DND-41 (cell line): Measurements from ENCODE around the gene ADH4.
"Not testable (repeated sequence)": the region's sequence is repeated elsewhere in the genome, so short reads cannot be mapped to it uniquely, and the experiment has no call there.

ENCODE experiments used
- ATAC-seq: fragments of 200-7000 bp; cut with Tn5 transposase; 3 replicates; pipeline ENCODE4 v1.9.1; 2021; ENCODE audit warnings: low read depth; ENCODE audit not compliant: insufficient read depth
- DNase-seq: peaks from one replicate; pipeline ENCODE4 v3.0.0-alpha.2; 2020
- H2AFZ ChIP-seq: 2 replicates; pipeline ENCODE4 v1.6.0; 2012; ENCODE audit warnings: low read depth, low read length
- H3K27ac ChIP-seq: 2 replicates; pipeline ENCODE4 v1.5.1; 2012; ENCODE audit warnings: low read length, inconsistent platforms
- H3K27me3 ChIP-seq: fragments of 200-600 bp; sonication (generic); 2 replicates; pipeline ENCODE4 v1.6.0; 2012; ENCODE audit warnings: low read length, mild to moderate bottlenecking, inconsistent platforms; ENCODE audit not compliant: insufficient read depth, poor library complexity
- H3K36me3 ChIP-seq: 2 replicates; pipeline ENCODE4 v1.5.1; 2012; ENCODE audit warnings: low read length, inconsistent platforms; ENCODE audit not compliant: insufficient read depth
- H3K4me1 ChIP-seq: 2 replicates; pipeline ENCODE4 v1.5.1; 2012; ENCODE audit warnings: mild to moderate bottlenecking, low read length; ENCODE audit not compliant: insufficient read depth
- H3K4me2 ChIP-seq: 2 replicates; pipeline ENCODE4 v1.6.0; 2012; ENCODE audit warnings: mild to moderate bottlenecking, moderate library complexity, low read length, inconsistent platforms; ENCODE audit not compliant: insufficient read depth
- H3K4me3 ChIP-seq, 2 experiments: fragments of 200-600 bp in 1 of 2; shearing (Covaris generic) in 1 of 2; 2 replicates each; pipeline ENCODE4 v1.5.1; 2012 to 2016; ENCODE audit warnings: inconsistent platforms in 2 of 2, low read length in 2 of 2, mild to moderate bottlenecking in 2 of 2, low read depth in 1 of 2, moderate library complexity in 1 of 2
- H3K79me2 ChIP-seq: 2 replicates; pipeline ENCODE4 v1.6.0; 2012; ENCODE audit warnings: low read length, inconsistent platforms; ENCODE audit not compliant: insufficient read depth
- H3K9ac ChIP-seq: 2 replicates; pipeline ENCODE4 v1.6.0; 2012; ENCODE audit warnings: low read depth, mild to moderate bottlenecking, inconsistent platforms, low read length, moderate library complexity
- H3K9me3 ChIP-seq: 2 replicates; pipeline ENCODE4 v1.5.1; 2012; ENCODE audit warnings: low read length, moderate library complexity, mild to moderate bottlenecking, inconsistent platforms; ENCODE audit not compliant: insufficient read depth, severe bottlenecking
- H4K20me1 ChIP-seq: 2 replicates; pipeline ENCODE4 v1.6.0; 2012; ENCODE audit warnings: low read length; ENCODE audit not compliant: insufficient read depth
- EZH2 ChIP-seq: IDR thresholded peaks from 3 replicates; pipeline ENCODE4 v1.6.1; 2012; ENCODE audit warnings: borderline replicate concordance, low read depth, mild to moderate bottlenecking, moderate library complexity, low read length, inconsistent platforms; ENCODE audit not compliant: severe bottlenecking
- TF ChIP-seq, protein P1 (sequence below): IDR thresholded peaks from 2 replicates; pipeline ENCODE4 v1.5.1; 2012; ENCODE audit warnings: borderline replicate concordance, low read length, moderate library complexity, mild to moderate bottlenecking; ENCODE audit not compliant: poor library complexity, severe bottlenecking; ENCODE audit errors: extremely low read depth

Gene ADH4

DNA sequence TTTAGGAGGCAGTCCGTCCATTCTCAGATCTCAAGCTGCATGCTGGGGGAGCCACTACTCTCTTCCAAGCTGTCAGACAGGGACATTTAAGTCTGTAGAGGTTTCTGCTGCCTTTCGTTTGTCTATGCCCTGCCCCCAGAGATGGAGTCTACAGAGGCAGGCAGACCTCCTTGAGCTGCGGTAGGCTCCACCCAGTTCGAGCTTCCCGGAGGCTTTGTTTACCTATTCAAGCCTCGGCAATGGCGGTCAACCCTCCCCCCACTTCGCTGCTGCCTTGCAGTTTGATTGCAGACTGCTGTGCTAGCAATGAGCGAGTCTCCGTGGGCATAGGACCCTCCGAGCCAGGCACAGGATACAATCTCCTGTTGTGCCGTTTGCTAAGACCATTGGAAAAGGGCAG is 44.8 kb downstream of the ADH4 start:
- Histone ChIP-seq H3K4me1 (no peaks in the 10 kb centered on the region), H3K4me3 (no peak overlapping the region)
- ATAC-seq, result no peak

DNA sequence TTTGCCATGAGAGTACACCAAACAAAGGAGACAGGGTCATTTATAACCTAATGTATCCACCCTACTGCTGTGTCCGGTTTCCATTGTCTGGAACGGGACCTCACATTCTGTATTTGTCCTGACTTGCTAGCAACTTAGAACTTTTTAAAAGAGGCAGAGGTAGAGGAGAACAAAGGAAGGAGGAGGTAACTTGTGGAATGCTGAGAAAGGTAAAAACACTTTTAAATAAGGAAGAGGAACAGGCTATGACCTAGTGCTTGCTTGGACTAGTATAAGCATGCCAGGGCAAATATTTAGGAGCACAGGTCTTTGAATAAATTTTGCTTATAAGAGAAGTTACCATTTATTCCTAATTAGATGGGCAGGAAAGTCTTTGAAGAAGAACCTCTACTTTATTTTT is 52.3 kb downstream of the ADH4 start:
- H3K4me2 ChIP-seq, H4K20me1 ChIP-seq, DNase-seq, ATAC-seq, H3K4me3 ChIP-seq, H3K27ac ChIP-seq, H3K27me3 ChIP-seq, H3K9ac ChIP-seq, H3K9me3 ChIP-seq, H2AFZ ChIP-seq, H3K36me3 ChIP-seq: not testable (repeated sequence)
- Histone ChIP-seq H3K79me2 (peaks cover 28% of the 10 kb centered on the region), H3K4me1 (peaks cover 22% of the 10 kb centered on the region)

More for the DNA sequence above, 44.8 kb downstream of the ADH4 start:
- H3K27ac ChIP-seq, result no peak overlapping the region
- H3K9me3 ChIP-seq, result no peaks in the 10 kb centered on the region
- no peak overlapping the region for H3K9ac ChIP-seq
- no peaks in the 10 kb centered on the region for H3K36me3 ChIP-seq
- H3K27me3 ChIP-seq, result no peaks in the 10 kb centered on the region
- H4K20me1 ChIP-seq, result no peaks in the 10 kb centered on the region
- H3K4me2 ChIP-seq, result no peak overlapping the region
- DNase-seq, result no peak
- TF ChIP-seq, protein P1, sequence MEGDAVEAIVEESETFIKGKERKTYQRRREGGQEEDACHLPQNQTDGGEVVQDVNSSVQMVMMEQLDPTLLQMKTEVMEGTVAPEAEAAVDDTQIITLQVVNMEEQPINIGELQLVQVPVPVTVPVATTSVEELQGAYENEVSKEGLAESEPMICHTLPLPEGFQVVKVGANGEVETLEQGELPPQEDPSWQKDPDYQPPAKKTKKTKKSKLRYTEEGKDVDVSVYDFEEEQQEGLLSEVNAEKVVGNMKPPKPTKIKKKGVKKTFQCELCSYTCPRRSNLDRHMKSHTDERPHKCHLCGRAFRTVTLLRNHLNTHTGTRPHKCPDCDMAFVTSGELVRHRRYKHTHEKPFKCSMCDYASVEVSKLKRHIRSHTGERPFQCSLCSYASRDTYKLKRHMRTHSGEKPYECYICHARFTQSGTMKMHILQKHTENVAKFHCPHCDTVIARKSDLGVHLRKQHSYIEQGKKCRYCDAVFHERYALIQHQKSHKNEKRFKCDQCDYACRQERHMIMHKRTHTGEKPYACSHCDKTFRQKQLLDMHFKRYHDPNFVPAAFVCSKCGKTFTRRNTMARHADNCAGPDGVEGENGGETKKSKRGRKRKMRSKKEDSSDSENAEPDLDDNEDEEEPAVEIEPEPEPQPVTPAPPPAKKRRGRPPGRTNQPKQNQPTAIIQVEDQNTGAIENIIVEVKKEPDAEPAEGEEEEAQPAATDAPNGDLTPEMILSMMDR, result no peak
- no peak for TF ChIP-seq EZH2
- no peaks in the 10 kb centered on the region for H3K79me2 ChIP-seq
- no peak overlapping the region for H2AFZ ChIP-seq

DNA sequence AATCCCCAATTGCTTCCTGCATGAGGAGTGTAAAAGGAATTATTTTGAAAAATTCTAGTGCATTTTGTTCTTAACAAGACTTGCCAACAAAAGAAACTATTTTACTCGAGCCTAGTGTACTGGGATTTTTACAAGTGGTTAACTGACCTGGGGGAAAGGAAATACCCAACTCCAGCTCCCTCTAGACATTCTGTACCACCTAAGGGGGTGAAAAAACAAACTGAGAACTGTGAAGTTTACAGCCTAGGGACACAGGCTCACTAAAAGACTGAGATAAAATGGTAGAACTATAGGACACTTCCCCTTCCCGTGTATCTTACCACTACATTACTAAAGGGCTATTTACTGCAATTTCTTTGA is 52.9 kb downstream of the ADH4 start:
- Histone ChIP-seq H3K4me2 (no peak overlapping the region), H3K9ac (no peak overlapping the region), H3K4me1 (peaks cover 28% of the 10 kb centered on the region), H3K36me3 (no peaks in the 10 kb centered on the region), H4K20me1 (no peaks in the 10 kb centered on the region), H3K27ac (no peak overlapping the region), H3K79me2 (peaks cover 35% of the 10 kb centered on the region), H2AFZ (no peak overlapping the region), H3K9me3 (no peaks in the 10 kb centered on the region), H3K27me3 (no peaks in the 10 kb centered on the region), H3K4me3 (no peak overlapping the region)
- no peak for DNase-seq
- no peak for TF ChIP-seq EZH2
- TF ChIP-seq, protein P1, result no peak
- ATAC-seq, result no peak

DNA sequence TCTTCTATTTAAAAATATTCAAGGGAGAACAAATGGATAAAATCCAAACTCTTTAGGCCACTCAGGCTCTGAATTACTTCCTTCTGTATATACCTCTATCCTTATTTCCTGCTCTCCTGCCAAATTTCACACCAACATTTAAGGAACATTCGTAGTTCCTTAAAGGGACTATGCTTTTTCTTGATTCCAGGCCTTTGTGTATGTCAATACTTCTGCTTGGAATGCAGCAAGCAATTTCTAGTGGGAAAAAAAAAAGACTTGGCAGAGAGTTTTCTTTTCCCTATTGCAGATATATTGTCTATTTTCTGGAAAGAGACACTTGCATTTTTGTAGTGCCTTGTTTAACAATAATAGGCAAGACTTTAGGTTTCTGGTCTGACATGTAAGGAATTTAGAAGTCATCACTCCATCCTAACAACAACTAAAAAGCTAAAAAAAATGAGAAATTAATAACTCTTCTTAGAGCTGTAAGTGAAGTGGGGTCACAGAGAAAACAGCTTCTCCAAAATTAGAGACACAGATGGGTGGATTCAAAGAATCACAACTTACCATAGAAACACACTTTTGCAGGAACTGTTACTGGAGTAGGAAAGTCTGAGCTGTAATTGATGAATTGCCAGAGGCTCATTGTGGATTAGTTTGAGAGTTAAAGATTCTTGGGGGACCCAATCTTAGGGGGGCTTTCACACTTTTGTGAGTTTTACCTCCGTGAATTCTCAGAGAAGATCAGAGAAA is 53.4 kb downstream of the ADH4 start:
- ATAC-seq, result no peak
- Histone ChIP-seq H3K4me2 (no peak overlapping the region), H2AFZ (no peak overlapping the region)

More for the DNA sequence above, 53.4 kb downstream of the ADH4 start:
- Histone ChIP-seq H3K27me3 (no peaks in the 10 kb centered on the region), H3K9me3 (no peaks in the 10 kb centered on the region), H3K9ac (no peak overlapping the region), H3K4me1 (peaks cover 30% of the 10 kb centered on the region), H3K36me3 (peaks cover 3% of the 10 kb centered on the region; the same call in 1 of the 2 replicates), H3K4me3 (no peak overlapping the region), H3K27ac (no peak overlapping the region), H4K20me1 (no peaks in the 10 kb centered on the region), H3K79me2 (peaks cover 40% of the 10 kb centered on the region)
- DNase-seq, result no peak
- TF ChIP-seq EZH2, result no peak
- TF ChIP-seq, protein P1, result no peak
